A673 (cell line): ENCODE measurements around the gene SLC25A25.

Experiments used
- CTCF ChIP-seq: fragments of 300-800, 200-600 bp; sonication (generic); conservative IDR thresholded peaks from 2 replicates; pipeline ENCODE4 v1.5.1; 2017; ENCODE audit warnings: low read depth, mild to moderate bottlenecking, antibody characterized with exemption, low read length, moderate library complexity, mixed read lengths
- EZH2 ChIP-seq: fragments of 200-600 bp; sonication (generic); IDR thresholded peaks from 2 replicates; pipeline ENCODE4 v1.6.1; 2017; ENCODE audit warnings: borderline replicate concordance, low read depth, mild to moderate bottlenecking, mixed read lengths, antibody characterized with exemption, low read length; ENCODE audit not compliant: poor library complexity, severe bottlenecking

- TF ChIP-seq EZH2, result no peak
- TF ChIP-seq CTCF, result no peak
These were observed 56.4 kb downstream of the SLC25A25 start for GRCh38 chr9:128124451-128124850.
